ENCODE results near the gene KIF16B.

DNA sequence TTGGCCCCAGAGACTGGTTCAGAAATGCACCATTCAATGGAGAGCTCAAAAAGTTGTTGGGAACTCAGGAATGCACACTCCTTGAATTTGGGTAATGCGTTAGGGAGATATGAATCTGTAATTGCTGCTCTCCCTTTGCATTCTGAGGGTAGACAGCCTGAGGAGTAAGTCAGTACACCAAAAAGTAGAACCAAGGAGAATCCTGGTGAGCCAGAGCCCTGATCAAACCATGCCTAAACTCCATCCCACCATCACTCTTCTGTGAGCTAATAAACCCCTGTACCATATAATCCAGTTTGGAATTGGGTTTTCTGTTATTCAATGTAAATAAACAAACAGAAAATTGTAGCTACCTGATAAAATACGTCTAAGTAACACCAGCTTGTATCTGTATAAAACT, 90.2 kb downstream of the KIF16B start:
- TF ChIP-seq SIN3A (IDR thresholded peaks at IDR 0.05; ENCODE audit: borderline replicate concordance, insufficient read depth, low read length) (no peak), POLR2AphosphoS5 (IDR thresholded peaks at IDR 0.05; ENCODE audit: low read depth, low read length) (no peak)
